OCI-LY1 (cell line): ENCODE results near the gene PLXNA1.

Source experiments
- EZH2 ChIP-seq: fragments of 200-600 bp; sonication (generic), shearing (Covaris generic); IDR thresholded peaks from 2 replicates; pipeline ENCODE4 v1.8.0; 2017; ENCODE audit warnings: borderline replicate concordance, mixed run types, mild to moderate bottlenecking, antibody characterized with exemption, low read length, moderate library complexity, mixed read lengths
- TF ChIP-seq, protein P1 (sequence below): fragments of 200-600 bp; sonication (generic), shearing (Covaris generic); IDR thresholded peaks from 2 replicates; pipeline ENCODE4 v1.5.1; 2017; ENCODE audit warnings: mild to moderate bottlenecking, antibody characterized with exemption, low read length, moderate library complexity, mixed read lengths

DNA sequence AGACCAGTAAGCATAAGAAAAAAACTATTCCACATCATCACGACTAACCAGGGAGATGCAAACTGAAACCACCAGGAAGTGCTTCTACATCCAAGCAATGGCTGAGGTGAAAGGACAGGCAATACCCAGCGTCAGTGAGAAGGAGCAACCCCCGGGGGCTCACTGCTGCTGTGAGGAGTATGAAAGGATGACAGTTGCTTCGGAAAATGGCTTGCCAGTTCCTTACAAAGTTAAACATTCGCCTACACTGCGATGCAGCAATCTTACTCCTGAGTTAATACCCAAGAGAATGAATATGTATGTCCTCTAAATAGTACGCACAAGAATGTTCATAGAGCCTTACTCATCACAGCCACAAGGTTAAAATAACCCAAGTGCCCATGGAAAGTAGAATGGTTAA is 13.3 kb upstream of the PLXNA1 start:
- TF ChIP-seq, protein P1, sequence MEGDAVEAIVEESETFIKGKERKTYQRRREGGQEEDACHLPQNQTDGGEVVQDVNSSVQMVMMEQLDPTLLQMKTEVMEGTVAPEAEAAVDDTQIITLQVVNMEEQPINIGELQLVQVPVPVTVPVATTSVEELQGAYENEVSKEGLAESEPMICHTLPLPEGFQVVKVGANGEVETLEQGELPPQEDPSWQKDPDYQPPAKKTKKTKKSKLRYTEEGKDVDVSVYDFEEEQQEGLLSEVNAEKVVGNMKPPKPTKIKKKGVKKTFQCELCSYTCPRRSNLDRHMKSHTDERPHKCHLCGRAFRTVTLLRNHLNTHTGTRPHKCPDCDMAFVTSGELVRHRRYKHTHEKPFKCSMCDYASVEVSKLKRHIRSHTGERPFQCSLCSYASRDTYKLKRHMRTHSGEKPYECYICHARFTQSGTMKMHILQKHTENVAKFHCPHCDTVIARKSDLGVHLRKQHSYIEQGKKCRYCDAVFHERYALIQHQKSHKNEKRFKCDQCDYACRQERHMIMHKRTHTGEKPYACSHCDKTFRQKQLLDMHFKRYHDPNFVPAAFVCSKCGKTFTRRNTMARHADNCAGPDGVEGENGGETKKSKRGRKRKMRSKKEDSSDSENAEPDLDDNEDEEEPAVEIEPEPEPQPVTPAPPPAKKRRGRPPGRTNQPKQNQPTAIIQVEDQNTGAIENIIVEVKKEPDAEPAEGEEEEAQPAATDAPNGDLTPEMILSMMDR, result no peak
- TF ChIP-seq EZH2, result no peak
